GM12874 (cell line): Measurements from ENCODE around the gene PPP3R2.

Experiments
- CTCF ChIP-seq: IDR thresholded peaks from 2 replicates; pipeline ENCODE4 v1.5.1; 2011; ENCODE audit warnings: low read depth, mild to moderate bottlenecking, control low read depth, low read length, moderate library complexity; ENCODE audit not compliant: insufficient read depth

The PPP3R2 gene

GRCh38 chr9:101586651-101587050, 8.1 kb downstream of the PPP3R2 start:
- no peak for TF ChIP-seq CTCF

- TF ChIP-seq CTCF: no peak
Measured at GRCh38 chr9:101585740-101586139, 9.0 kb downstream of the PPP3R2 start.

GRCh38 chr9:101582553-101582952, 12.2 kb downstream of the PPP3R2 start:
- TF ChIP-seq CTCF: no peak

- no peak for TF ChIP-seq CTCF
Measured at GRCh38 chr9:101579711-101580545, 14.8 kb downstream of the PPP3R2 start.

- TF ChIP-seq CTCF: no peak
Measured at GRCh38 chr9:101578378-101578777, 16.4 kb downstream of the PPP3R2 start.

GRCh38 chr9:101574731-101575333, 19.9 kb downstream of the PPP3R2 start:
- no peak for TF ChIP-seq CTCF

GRCh38 chr9:101572316-101572715, 22.5 kb downstream of the PPP3R2 start:
- TF ChIP-seq CTCF: no peak
